Muscle layer of colon (tissue), 2 donors: Measurements from ENCODE around the gene UBN1.

Source experiments
- H3K27ac ChIP-seq: one replicate; pipeline ENCODE4 v1.7.0; 2013; ENCODE audit warnings: low read depth, mild to moderate bottlenecking, low read length, moderate library complexity
- H3K27me3 ChIP-seq, 2 donors: one replicate each; pipeline ENCODE4 v1.7.0; 2013; ENCODE audit warnings: low read length in 2 of 2, mild to moderate bottlenecking in 2 of 2; ENCODE audit not compliant: insufficient read depth in 2 of 2, control insufficient read depth in 1 of 2
- H3K36me3 ChIP-seq: one replicate; pipeline ENCODE4 v1.7.0; 2013; ENCODE audit warnings: mild to moderate bottlenecking, low read length; ENCODE audit not compliant: insufficient read depth
- H3K4me1 ChIP-seq: one replicate; pipeline ENCODE4 v1.7.0; 2013; ENCODE audit warnings: mild to moderate bottlenecking, low read length; ENCODE audit not compliant: insufficient read depth
- H3K4me3 ChIP-seq, 2 donors: one replicate each; pipeline ENCODE4 v1.7.0; 2013; ENCODE audit warnings: low read length in 2 of 2, low read depth in 1 of 2, mild to moderate bottlenecking in 1 of 2, moderate library complexity in 1 of 2
- H3K9ac ChIP-seq: one replicate; pipeline ENCODE4 v1.7.0; 2013; ENCODE audit warnings: low read length
- H3K9me3 ChIP-seq: one replicate; pipeline ENCODE4 v1.7.0; 2013; ENCODE audit warnings: mild to moderate bottlenecking, low read length
- donor health status: abdominal sarcoma.
- donor health status: Adenocarcinoma of cecum.

Gene UBN1

GRCh38 chr16:4803898-4804762 is 43.2 kb upstream of the UBN1 start:
- H3K27me3 ChIP-seq, result no peaks in the 10 kb centered on the region
- H3K9me3 ChIP-seq, result no peaks in the 10 kb centered on the region
- no peak overlapping the region for H3K9ac ChIP-seq
- peaks cover 29% of the 10 kb centered on the region for H3K4me1 ChIP-seq
- H3K4me3 ChIP-seq, result no peak overlapping the region
- peak overlapping the region; percentile 77 for H3K27ac ChIP-seq
- peaks cover 27% of the 10 kb centered on the region for H3K36me3 ChIP-seq

GRCh38 chr16:4805231-4805630 is 42.0 kb upstream of the UBN1 start:
- Histone ChIP-seq H3K9ac (no peak overlapping the region), H3K36me3 (peaks cover 22% of the 10 kb centered on the region), H3K27ac (peak overlapping the region; percentile 52), H3K27me3 (no peaks in the 10 kb centered on the region), H3K4me1 (peaks cover 28% of the 10 kb centered on the region), H3K9me3 (no peaks in the 10 kb centered on the region), H3K4me3 (no peak overlapping the region)

GRCh38 chr16:4806280-4806679 is 41.0 kb upstream of the UBN1 start:
- Histone ChIP-seq H3K4me3 (no peak overlapping the region), H3K36me3 (peaks cover 27% of the 10 kb centered on the region), H3K9ac (no peak overlapping the region), H3K27ac (no peak overlapping the region), H3K9me3 (no peaks in the 10 kb centered on the region), H3K4me1 (peaks cover 18% of the 10 kb centered on the region), H3K27me3 (no peaks in the 10 kb centered on the region)

GRCh38 chr16:4811242-4811641 is 36.0 kb upstream of the UBN1 start:
- Histone ChIP-seq H3K9ac (no peak overlapping the region), H3K27me3 (no peaks in the 10 kb centered on the region), H3K4me1 (no peaks in the 10 kb centered on the region), H3K9me3 (no peaks in the 10 kb centered on the region), H3K4me3 (no peak overlapping the region), H3K27ac (no peak overlapping the region), H3K36me3 (peaks cover 55% of the 10 kb centered on the region)

- Histone ChIP-seq H3K9me3 (no peaks in the 10 kb centered on the region), H3K9ac (no peak overlapping the region), H3K27me3 (no peaks in the 10 kb centered on the region), H3K4me1 (no peaks in the 10 kb centered on the region), H3K27ac (no peak overlapping the region), H3K36me3 (peaks cover 57% of the 10 kb centered on the region), H3K4me3 (no peak overlapping the region)
Observed at GRCh38 chr16:4811773-4812172, 35.5 kb upstream of the UBN1 start.

DNA sequence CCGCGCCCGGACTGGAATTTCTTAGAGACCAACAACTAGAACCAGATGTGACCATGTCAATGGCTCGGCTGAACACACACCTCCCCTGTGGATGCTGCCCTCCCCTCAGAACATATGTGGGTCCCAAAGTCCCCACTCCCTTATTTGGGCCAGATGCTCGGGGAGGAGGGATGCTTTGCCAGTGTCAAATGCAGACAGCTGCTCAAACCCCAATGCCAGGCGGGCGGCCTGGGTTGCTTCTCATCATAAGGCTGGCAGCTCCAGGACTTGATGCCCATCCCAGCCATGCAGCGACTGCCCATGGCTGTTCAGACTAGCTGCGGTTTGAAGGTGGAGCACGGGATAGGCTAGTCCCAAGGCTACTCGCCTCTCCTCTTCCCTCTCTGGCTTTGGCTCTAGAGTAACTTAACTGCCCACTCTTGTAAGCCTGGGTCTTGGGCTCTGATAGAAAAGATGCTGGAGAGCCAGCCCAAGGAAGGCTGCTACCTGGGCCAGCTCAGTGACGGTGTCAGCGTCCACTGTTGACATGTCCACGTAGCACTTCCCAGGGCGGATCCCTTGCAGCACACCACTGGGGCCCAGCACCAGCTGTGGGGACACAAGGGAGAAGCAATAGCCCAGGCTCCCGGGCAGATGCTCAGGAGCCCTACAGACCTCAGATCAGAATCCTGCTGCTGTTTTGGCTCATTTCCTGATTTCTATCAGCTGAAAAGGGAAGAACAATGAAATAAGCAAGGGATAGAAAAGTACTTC is 33.9 kb upstream of the UBN1 start:
- H3K36me3 ChIP-seq, result peaks cover 56% of the 10 kb centered on the region
- no peaks in the 10 kb centered on the region for H3K4me1 ChIP-seq
- no peak overlapping the region for H3K4me3 ChIP-seq
- H3K9me3 ChIP-seq, result no peaks in the 10 kb centered on the region
- no peak overlapping the region for H3K27ac ChIP-seq
- no peak overlapping the region for H3K9ac ChIP-seq
- no peaks in the 10 kb centered on the region for H3K27me3 ChIP-seq

GRCh38 chr16:4814046-4814445 is 33.2 kb upstream of the UBN1 start:
- Histone ChIP-seq H3K4me1 (no peaks in the 10 kb centered on the region), H3K27me3 (no peaks in the 10 kb centered on the region), H3K9me3 (no peaks in the 10 kb centered on the region), H3K9ac (no peak overlapping the region), H3K27ac (no peak overlapping the region), H3K4me3 (no peak overlapping the region), H3K36me3 (peaks cover 61% of the 10 kb centered on the region)

- Histone ChIP-seq H3K27me3 (no peaks in the 10 kb centered on the region), H3K9ac (no peak overlapping the region), H3K4me3 (no peak overlapping the region), H3K27ac (no peak overlapping the region), H3K9me3 (no peaks in the 10 kb centered on the region), H3K4me1 (no peaks in the 10 kb centered on the region), H3K36me3 (peaks cover 67% of the 10 kb centered on the region)
Observed at GRCh38 chr16:4814542-4815173, 32.6 kb upstream of the UBN1 start.

DNA sequence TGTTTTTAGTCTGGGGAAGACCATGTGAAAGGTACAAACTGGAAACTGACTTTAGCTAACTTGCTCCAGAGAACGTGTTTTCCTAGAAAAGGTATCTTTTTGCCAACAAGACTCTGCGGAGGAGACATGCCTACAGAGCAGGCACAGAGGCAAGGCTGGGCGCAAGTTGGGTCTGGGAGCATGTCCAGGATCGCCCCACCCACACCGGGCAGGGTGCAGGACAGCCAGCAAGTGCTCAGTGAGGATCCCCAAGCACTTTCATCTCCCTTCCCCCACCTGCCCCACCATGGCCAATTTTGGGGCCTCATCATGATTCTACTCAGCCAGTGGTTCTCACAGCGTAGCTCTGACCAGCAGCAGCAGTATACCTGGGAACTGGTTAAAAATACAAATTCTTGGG is 26.6 kb upstream of the UBN1 start:
- no peaks in the 10 kb centered on the region for H3K4me1 ChIP-seq
- H3K9ac ChIP-seq, result no peak overlapping the region
- H3K9me3 ChIP-seq, result no peaks in the 10 kb centered on the region
- no peak overlapping the region for H3K4me3 ChIP-seq
- no peak overlapping the region for H3K27ac ChIP-seq
- H3K36me3 ChIP-seq, result peaks cover 81% of the 10 kb centered on the region
- H3K27me3 ChIP-seq, result no peaks in the 10 kb centered on the region

GRCh38 chr16:4825196-4825595 is 22.1 kb upstream of the UBN1 start:
- Histone ChIP-seq H3K4me1 (no peaks in the 10 kb centered on the region), H3K4me3 (no peak overlapping the region), H3K9ac (no peak overlapping the region), H3K36me3 (peaks cover 80% of the 10 kb centered on the region), H3K9me3 (no peaks in the 10 kb centered on the region), H3K27me3 (no peaks in the 10 kb centered on the region), H3K27ac (no peak overlapping the region)

- H3K36me3 ChIP-seq, result peaks cover 80% of the 10 kb centered on the region
Observed at GRCh38 chr16:4826526-4826925, 20.8 kb upstream of the UBN1 start.

More at GRCh38 chr16:4826526-4826925, 20.8 kb upstream of the UBN1 start:
- no peak overlapping the region for H3K9ac ChIP-seq
- H3K9me3 ChIP-seq, result no peaks in the 10 kb centered on the region
- H3K4me3 ChIP-seq, result no peak overlapping the region
- no peaks in the 10 kb centered on the region for H3K4me1 ChIP-seq
- H3K27me3 ChIP-seq, result no peaks in the 10 kb centered on the region
- H3K27ac ChIP-seq, result no peak overlapping the region
